Left ventricle myocardium inferior (tissue), 1 donor: ENCODE results near the gene COMMD10. TPM values are rescaled to one million over a fixed set of nuclear protein-coding genes. Genes with fewer than 3 reads are reported as not detected.

Experiments used
- DNase-seq: peaks from one replicate; pipeline ENCODE4 v3.0.0-alpha.2; 2020
- H3K27ac ChIP-seq: fragments of 200-600 bp; replicated peaks from 2 replicates; pipeline ENCODE4 v1.8.0; 2021
- H3K27me3 ChIP-seq: fragments of 200-600 bp; 2 replicates; pipeline ENCODE4 v1.8.0; 2021; ENCODE audit warnings: low read depth
- H3K36me3 ChIP-seq: fragments of 200-600 bp; 2 replicates; pipeline ENCODE4 v1.8.0; 2021
- H3K4me1 ChIP-seq: fragments of 200-600 bp; 2 replicates; pipeline ENCODE4 v1.8.0; 2021
- H3K4me3 ChIP-seq: fragments of 200-600 bp; 2 replicates; pipeline ENCODE4 v1.8.0; 2021; ENCODE audit warnings: mild to moderate bottlenecking, moderate library complexity
- H3K9me3 ChIP-seq: fragments of 200-600 bp; replicated peaks from 2 replicates; pipeline ENCODE4 v1.8.0; 2021
- intact Hi-C: fragments of 100-400 bp; cut with micrococcal nuclease; formaldehyde crosslinking; loops from one replicate; pipeline ENCODE4 v1.11.0; 2022
- total RNA-seq: library from RNA; stranded (reverse); fragmentation: NEBNext Ultra II Directional; extraction: Animal tissue kit (Norgen Biotek cat#: 25700); gene quantifications from one replicate; pipeline ENCODE4 v1.2.1, GENCODE V29; 2021
- TF ChIP-seq, protein P1 (sequence below): fragments of 200-600 bp; IDR thresholded peaks from 2 replicates; pipeline ENCODE4 v1.8.0; 2021; ENCODE audit warnings: antibody characterized with exemption, mild to moderate bottlenecking, borderline replicate concordance
- donor health status: DM: no; HTN: yes; CAD: no; lungs with severe emphysema.

COMMD10 gene
- total RNA-seq, 1 donor from 2014 or later = 39.4 TPM

DNA sequence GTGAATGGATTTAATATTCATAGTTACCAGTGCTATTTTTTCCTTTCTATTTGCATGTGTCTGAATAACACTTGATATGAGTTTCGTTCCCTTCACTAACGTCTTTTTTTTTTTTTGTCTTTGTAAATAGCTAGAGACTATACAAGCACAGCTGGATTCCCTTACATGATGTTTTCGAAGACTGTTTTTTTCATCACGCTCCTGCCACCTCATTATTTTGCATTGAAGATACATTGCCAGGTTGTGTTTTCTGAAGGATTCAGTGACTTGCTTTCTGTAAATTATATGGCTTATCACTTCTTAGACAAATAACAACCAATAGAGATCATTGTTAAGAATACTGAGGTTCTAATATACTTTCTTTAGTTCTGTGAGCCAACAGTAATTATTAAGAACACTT lies 207.5 kb downstream of the COMMD10 start:
- no peak overlapping the region for H3K4me3 ChIP-seq
- H3K27me3 ChIP-seq = no peaks in the 10 kb centered on the region
- DNase-seq = no peak
- intact Hi-C loops = no loop called here
- peaks cover 26% of the 10 kb centered on the region for H3K9me3 ChIP-seq
- H3K27ac ChIP-seq = no peak overlapping the region
- H3K4me1 ChIP-seq = no peaks in the 10 kb centered on the region
- H3K36me3 ChIP-seq = peaks cover 21% of the 10 kb centered on the region
- TF ChIP-seq, protein P1, sequence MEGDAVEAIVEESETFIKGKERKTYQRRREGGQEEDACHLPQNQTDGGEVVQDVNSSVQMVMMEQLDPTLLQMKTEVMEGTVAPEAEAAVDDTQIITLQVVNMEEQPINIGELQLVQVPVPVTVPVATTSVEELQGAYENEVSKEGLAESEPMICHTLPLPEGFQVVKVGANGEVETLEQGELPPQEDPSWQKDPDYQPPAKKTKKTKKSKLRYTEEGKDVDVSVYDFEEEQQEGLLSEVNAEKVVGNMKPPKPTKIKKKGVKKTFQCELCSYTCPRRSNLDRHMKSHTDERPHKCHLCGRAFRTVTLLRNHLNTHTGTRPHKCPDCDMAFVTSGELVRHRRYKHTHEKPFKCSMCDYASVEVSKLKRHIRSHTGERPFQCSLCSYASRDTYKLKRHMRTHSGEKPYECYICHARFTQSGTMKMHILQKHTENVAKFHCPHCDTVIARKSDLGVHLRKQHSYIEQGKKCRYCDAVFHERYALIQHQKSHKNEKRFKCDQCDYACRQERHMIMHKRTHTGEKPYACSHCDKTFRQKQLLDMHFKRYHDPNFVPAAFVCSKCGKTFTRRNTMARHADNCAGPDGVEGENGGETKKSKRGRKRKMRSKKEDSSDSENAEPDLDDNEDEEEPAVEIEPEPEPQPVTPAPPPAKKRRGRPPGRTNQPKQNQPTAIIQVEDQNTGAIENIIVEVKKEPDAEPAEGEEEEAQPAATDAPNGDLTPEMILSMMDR = no peak

DNA sequence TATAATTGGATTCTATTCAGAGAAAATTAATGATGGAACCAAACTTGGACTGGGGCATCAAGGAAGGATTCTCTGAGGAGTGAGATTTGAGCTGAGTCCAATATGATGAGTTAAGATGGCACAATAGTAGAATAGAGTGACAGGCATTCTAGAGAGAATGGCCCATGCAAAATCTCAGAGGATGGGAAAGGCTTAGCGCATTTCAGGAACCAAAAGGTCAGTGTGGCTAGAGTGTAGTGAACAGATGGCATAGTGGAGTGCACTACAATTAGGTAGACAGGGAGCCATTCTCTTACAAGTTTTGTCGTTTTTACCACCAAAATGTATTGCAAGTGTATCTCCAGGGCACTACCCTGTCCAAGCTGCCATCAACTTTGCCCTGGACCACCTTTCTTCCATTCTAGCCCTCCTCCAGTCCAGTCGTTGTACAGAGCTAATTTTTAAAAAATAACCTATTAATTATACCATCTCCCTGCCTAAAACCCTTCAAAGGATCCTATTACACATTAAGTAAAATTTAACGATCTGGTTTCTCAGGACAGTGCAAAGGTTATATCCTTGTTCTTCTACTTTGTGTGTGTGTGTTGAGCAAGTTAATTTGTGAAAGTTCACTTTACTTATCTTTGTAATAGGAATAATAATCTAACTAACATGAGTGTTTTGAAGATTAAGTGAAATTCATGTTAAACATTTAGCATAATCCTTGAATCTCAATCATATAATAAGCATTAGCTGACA lies 211.7 kb downstream of the COMMD10 start:
- Histone ChIP-seq H3K4me1 (no peaks in the 10 kb centered on the region), H3K9me3 (peaks cover 18% of the 10 kb centered on the region), H3K36me3 (peaks cover 46% of the 10 kb centered on the region), H3K27me3 (no peaks in the 10 kb centered on the region), H3K4me3 (no peak overlapping the region), H3K27ac (no peak overlapping the region)
- TF ChIP-seq, protein P1 = no peak
- intact Hi-C loops = no loop called here
- DNase-seq = no peak

DNA sequence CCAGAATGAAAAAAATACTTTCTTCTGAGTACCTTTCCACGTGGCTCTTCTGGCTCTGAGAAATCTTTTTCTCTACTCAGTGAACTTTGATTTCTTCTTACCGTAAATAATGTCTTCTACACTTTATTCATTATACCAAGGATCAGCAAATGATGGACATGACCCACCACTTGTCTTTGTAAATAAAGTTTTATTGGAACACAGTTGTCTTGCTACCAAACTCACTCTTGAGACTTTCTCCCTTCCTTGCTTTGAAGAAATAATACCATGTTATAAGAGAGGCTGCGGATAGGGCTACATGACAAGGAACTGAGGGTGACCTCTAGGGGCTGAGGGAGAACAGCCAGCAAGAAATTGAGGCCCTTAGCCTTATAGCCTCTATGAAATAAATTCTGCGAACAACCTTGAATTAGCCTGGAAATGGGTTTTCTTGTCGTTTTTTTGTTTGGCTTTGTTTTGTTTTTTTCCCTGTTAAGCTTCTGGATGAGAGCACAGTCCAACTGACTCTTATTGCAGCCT lies 212.5 kb downstream of the COMMD10 start:
- no peaks in the 10 kb centered on the region for H3K4me1 ChIP-seq
- no peaks in the 10 kb centered on the region for H3K27me3 ChIP-seq
- H3K4me3 ChIP-seq = no peak overlapping the region
- no peak overlapping the region for H3K27ac ChIP-seq
- TF ChIP-seq, protein P1 = no peak
- DNase-seq = no peak
- H3K9me3 ChIP-seq = peaks cover 18% of the 10 kb centered on the region
- H3K36me3 ChIP-seq = peaks cover 50% of the 10 kb centered on the region
- intact Hi-C loops = no loop called here

DNA sequence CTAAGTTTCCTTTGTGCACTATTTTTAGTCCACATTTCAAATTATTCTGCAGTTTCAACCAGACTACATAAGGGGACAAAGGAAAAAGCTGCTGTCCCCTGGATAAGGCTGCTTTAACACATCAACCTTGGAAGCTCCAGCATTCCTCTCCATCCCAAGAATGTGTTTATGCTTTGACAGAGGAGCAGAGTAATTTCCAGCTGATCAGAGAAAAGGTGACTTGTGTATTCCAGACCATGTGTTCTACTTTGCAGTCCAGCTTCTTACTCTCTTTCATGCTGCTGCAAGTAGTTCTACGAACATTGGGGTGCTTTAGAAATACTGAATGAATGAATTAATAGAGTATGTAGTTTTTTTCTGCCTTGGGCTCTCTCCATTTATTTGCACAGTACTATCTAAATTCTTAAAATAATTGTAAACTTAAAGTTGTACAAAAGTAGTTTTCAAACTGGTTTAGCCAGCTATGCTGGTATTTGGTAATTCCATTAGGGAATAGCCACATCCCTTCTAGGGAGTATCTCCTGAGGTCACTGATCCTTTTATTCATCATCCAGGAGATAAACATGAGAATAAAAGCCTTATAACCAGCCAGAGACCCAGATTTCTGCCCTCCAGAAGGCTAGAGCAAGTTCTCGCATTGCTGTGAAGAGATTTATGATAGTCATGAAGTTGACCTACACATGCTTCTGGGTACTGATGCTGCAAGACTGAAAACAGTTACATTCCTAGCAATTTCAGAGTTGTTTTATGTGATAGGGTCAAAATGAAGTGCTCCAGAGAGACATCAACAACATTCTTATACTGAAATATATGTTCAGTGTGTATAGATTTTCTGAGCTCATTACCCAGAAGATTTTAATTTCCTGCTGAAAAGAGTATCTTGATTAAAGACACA lies 215.2 kb downstream of the COMMD10 start:
- DNase-seq = no peak
- H3K27me3 ChIP-seq = no peaks in the 10 kb centered on the region
- no peak overlapping the region for H3K27ac ChIP-seq
- peaks cover 66% of the 10 kb centered on the region for H3K36me3 ChIP-seq
- no peaks in the 10 kb centered on the region for H3K4me1 ChIP-seq
- TF ChIP-seq, protein P1 = no peak
- H3K4me3 ChIP-seq = no peak overlapping the region
- intact Hi-C loops = loop anchor here (2.0 kb wide), 1 partner anchor 43 kb away; no protein-coding TSS in a partner anchor
- peaks cover 18% of the 10 kb centered on the region for H3K9me3 ChIP-seq

DNA sequence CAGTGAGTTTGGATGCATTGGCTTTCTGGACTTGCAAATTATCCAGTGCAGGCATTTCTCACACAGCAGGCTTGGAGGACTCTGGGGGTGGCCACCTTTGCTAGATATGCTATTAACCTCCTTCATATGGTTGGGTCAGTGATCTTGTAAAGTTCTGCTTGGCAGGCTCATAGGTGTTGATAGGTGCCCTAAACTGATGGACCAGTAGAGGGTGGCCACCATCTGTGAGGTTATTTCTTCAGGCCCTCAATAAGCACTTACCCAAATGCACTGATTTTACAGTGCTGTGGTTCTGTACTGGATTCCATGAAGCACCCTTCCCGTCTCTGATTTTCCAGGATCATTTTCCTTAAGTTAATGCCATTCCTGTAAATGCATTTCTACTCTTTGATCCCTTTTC lies 216.3 kb downstream of the COMMD10 start:
- H3K9me3 ChIP-seq = peaks cover 23% of the 10 kb centered on the region
- no peak for DNase-seq
- H3K27ac ChIP-seq = no peak overlapping the region
- no peak overlapping the region for H3K4me3 ChIP-seq
- H3K27me3 ChIP-seq = no peaks in the 10 kb centered on the region
- H3K4me1 ChIP-seq = no peaks in the 10 kb centered on the region
- TF ChIP-seq, protein P1 = peak; percentile 20
- H3K36me3 ChIP-seq = peaks cover 77% of the 10 kb centered on the region
- intact Hi-C loops = loop anchor here (2.0 kb wide), 1 partner anchor 42 kb away; no protein-coding TSS in a partner anchor
